H9 (cell line): Measurements from ENCODE around the gene MSANTD1. TPM values are rescaled to one million over a fixed set of nuclear protein-coding genes. Genes with fewer than 3 reads are reported as not detected.

Source experiments
- DNase-seq: peaks from one replicate; pipeline ENCODE4 v3.0.0-alpha.2; 2017
- H2AFZ ChIP-seq: one replicate; pipeline ENCODE4 v1.6.1; 2013; ENCODE audit warnings: mild to moderate bottlenecking, low read length, control low read depth, moderate library complexity
- H2AK5ac ChIP-seq: 2 replicates; pipeline ENCODE4 v1.6.1; 2013; ENCODE audit warnings: low read length, control low read depth, mixed read lengths; ENCODE audit not compliant: insufficient read length
- H2BK120ac ChIP-seq: one replicate; pipeline ENCODE4 v1.6.1; 2013; ENCODE audit warnings: low read depth, mild to moderate bottlenecking, low read length, control low read depth, inconsistent platforms; ENCODE audit not compliant: poor library complexity, severe bottlenecking
- H2BK12ac ChIP-seq: 2 replicates; pipeline ENCODE4 v1.6.1; 2013; ENCODE audit warnings: low read length, control low read depth, mixed read lengths, low read depth; ENCODE audit not compliant: insufficient read length
- H2BK15ac ChIP-seq: 2 replicates; pipeline ENCODE4 v1.6.1; 2013; ENCODE audit warnings: low read depth, low read length, control low read depth
- H2BK20ac ChIP-seq: one replicate; pipeline ENCODE4 v1.6.1; 2013; ENCODE audit warnings: low read depth, mild to moderate bottlenecking, low read length, control low read depth, inconsistent platforms; ENCODE audit not compliant: poor library complexity, severe bottlenecking
- H2BK5ac ChIP-seq: 2 replicates; pipeline ENCODE4 v1.6.1; 2013; ENCODE audit warnings: low read length, control low read depth, mixed read lengths; ENCODE audit not compliant: insufficient read length
- H3K14ac ChIP-seq: 2 replicates; pipeline ENCODE4 v1.6.1; 2013; ENCODE audit warnings: low read length, control low read depth; ENCODE audit not compliant: insufficient read depth
- H3K18ac ChIP-seq: 2 replicates; pipeline ENCODE4 v1.6.1; 2013; ENCODE audit warnings: low read depth, mild to moderate bottlenecking, mixed read lengths, low read length, control low read depth; ENCODE audit not compliant: insufficient read length
- H3K23ac ChIP-seq: 2 replicates; pipeline ENCODE4 v1.6.1; 2013; ENCODE audit warnings: low read length, control low read depth, mixed read lengths, low read depth; ENCODE audit not compliant: insufficient read length
- H3K23me2 ChIP-seq: 2 replicates; pipeline ENCODE4 v1.6.1; 2013; ENCODE audit warnings: low read depth, mild to moderate bottlenecking, mixed read lengths, low read length, control low read depth; ENCODE audit not compliant: insufficient read length, poor library complexity, severe bottlenecking
- H3K27ac ChIP-seq: 2 replicates; pipeline ENCODE4 v1.5.1; 2013; ENCODE audit warnings: low read length, control low read depth, mixed read lengths, low read depth; ENCODE audit not compliant: insufficient read length
- H3K27me3 ChIP-seq: 2 replicates; pipeline ENCODE4 v1.6.1; 2013; ENCODE audit warnings: low read length, control low read depth, inconsistent platforms; ENCODE audit not compliant: insufficient read depth
- H3K4ac ChIP-seq: 2 replicates; pipeline ENCODE4 v1.6.1; 2013; ENCODE audit warnings: low read depth, mild to moderate bottlenecking, control low read depth, inconsistent platforms, low read length, moderate library complexity
- H3K4me1 ChIP-seq: 2 replicates; pipeline ENCODE4 v1.6.1; 2013; ENCODE audit warnings: low read length, control low read depth, inconsistent platforms; ENCODE audit not compliant: insufficient read depth
- H3K4me2 ChIP-seq: 2 replicates; pipeline ENCODE4 v1.6.1; 2013; ENCODE audit warnings: low read length, control low read depth, mixed read lengths; ENCODE audit not compliant: insufficient read length, insufficient read depth
- H3K56ac ChIP-seq: 2 replicates; pipeline ENCODE4 v1.6.1; 2013; ENCODE audit warnings: low read depth, mild to moderate bottlenecking, mixed read lengths, low read length, control low read depth; ENCODE audit not compliant: insufficient read length
- H3K79me1 ChIP-seq: 2 replicates; pipeline ENCODE4 v1.6.1; 2013; ENCODE audit warnings: low read depth, mild to moderate bottlenecking, moderate library complexity, low read length, control low read depth, inconsistent platforms; ENCODE audit not compliant: insufficient read depth, poor library complexity, severe bottlenecking
- H3K79me2 ChIP-seq: 2 replicates; pipeline ENCODE4 v1.6.1; 2013; ENCODE audit warnings: low read length, control low read depth, inconsistent platforms; ENCODE audit not compliant: insufficient read depth
- H3K9ac ChIP-seq: 2 replicates; pipeline ENCODE4 v1.6.1; 2013; ENCODE audit warnings: low read length, control low read depth, mixed read lengths; ENCODE audit not compliant: insufficient read length; ENCODE audit errors: extremely low read depth
- H3K9me3 ChIP-seq: one replicate; pipeline ENCODE4 v1.6.1; 2013; ENCODE audit warnings: low read depth, low read length, inconsistent platforms; ENCODE audit not compliant: control insufficient read depth
- H3T11ph ChIP-seq: one replicate; pipeline ENCODE4 v1.6.1; 2013; ENCODE audit warnings: mild to moderate bottlenecking, low read length, control low read depth, inconsistent platforms
- H4K20me1 ChIP-seq: one replicate; pipeline ENCODE4 v1.6.1; 2013; ENCODE audit not compliant: control insufficient read depth, insufficient read length, insufficient read depth
- H4K5ac ChIP-seq: 2 replicates; pipeline ENCODE4 v1.6.1; 2013; ENCODE audit warnings: low read depth, mild to moderate bottlenecking, mixed read lengths, low read length, control low read depth; ENCODE audit not compliant: insufficient read length
- H4K8ac ChIP-seq: replicated peaks from 2 replicates; pipeline ENCODE4 v1.6.1; 2013; ENCODE audit warnings: low read length, control low read depth, mixed read lengths, low read depth; ENCODE audit not compliant: insufficient read length
- H4K91ac ChIP-seq: 2 replicates; pipeline ENCODE4 v1.6.1; 2013; ENCODE audit warnings: low read depth, mild to moderate bottlenecking, moderate library complexity, mixed read lengths, low read length, control low read depth; ENCODE audit not compliant: insufficient read length
- H3K27ac Mint-ChIP-seq, 3 experiments: 2 replicates in 2 of 3; 3 replicates in 1 of 3; pipeline ENCODE4 v1.8.0; 2020 to 2021; ENCODE audit warnings: mixed read lengths in 3 of 3, mild to moderate bottlenecking in 1 of 3, moderate library complexity in 1 of 3
- H3K27me3 Mint-ChIP-seq: 2 replicates; pipeline ENCODE4 v1.8.0; 2021; ENCODE audit warnings: low read depth, mild to moderate bottlenecking, moderate library complexity, mixed read lengths
- H3K36me3 Mint-ChIP-seq, 3 experiments: 2 replicates in 2 of 3; 3 replicates in 1 of 3; pipeline ENCODE4 v1.8.0; 2020 to 2021; ENCODE audit warnings: low read depth in 3 of 3, mixed read lengths in 3 of 3; ENCODE audit not compliant: insufficient read depth in 1 of 3
- H3K4me1 Mint-ChIP-seq, 2 experiments: 2 replicates each; pipeline ENCODE4 v1.8.0; 2020; ENCODE audit warnings: mixed read lengths in 2 of 2
- H3K4me3 Mint-ChIP-seq, 2 experiments: 2 replicates in 1 of 2; 3 replicates in 1 of 2; pipeline ENCODE4 v1.8.0; 2020 to 2021; ENCODE audit warnings: mild to moderate bottlenecking in 2 of 2, mixed read lengths in 2 of 2, moderate library complexity in 1 of 2
- H3K9me3 Mint-ChIP-seq, 2 experiments: 2 replicates in 1 of 2; 3 replicates in 1 of 2; pipeline ENCODE4 v1.8.0; 2020; ENCODE audit warnings: mild to moderate bottlenecking in 2 of 2, mixed read lengths in 2 of 2, moderate library complexity in 1 of 2
- WGBS: extraction: QIAGEN DNeasy Blood & Tissue Kit; methylation state at CpG from one replicate; pipeline ENCODE4 v1.1.7; 2013; ENCODE audit warnings: missing lambda C conversion rate, low lambda C conversion rate, mixed read lengths; ENCODE audit not compliant: insufficient read length; ENCODE audit errors: extremely low coverage; 5-methylcytosine and 5-hydroxymethylcytosine counted together
- total RNA-seq: library from RNA; stranded (reverse); gene quantifications from 2 replicates; pipeline ENCODE4 v1.2.1, GENCODE V29; 2021
- TF ChIP-seq, protein P1 (sequence below): fragments of 200-600 bp; sonication (generic); conservative IDR thresholded peaks from 3 replicates; pipeline ENCODE4 v1.8.0; 2021; ENCODE audit warnings: antibody characterized with exemption, mild to moderate bottlenecking

MSANTD1 gene
- total RNA-seq, 1 experiment from 2014 or later: 0.83 TPM

DNA sequence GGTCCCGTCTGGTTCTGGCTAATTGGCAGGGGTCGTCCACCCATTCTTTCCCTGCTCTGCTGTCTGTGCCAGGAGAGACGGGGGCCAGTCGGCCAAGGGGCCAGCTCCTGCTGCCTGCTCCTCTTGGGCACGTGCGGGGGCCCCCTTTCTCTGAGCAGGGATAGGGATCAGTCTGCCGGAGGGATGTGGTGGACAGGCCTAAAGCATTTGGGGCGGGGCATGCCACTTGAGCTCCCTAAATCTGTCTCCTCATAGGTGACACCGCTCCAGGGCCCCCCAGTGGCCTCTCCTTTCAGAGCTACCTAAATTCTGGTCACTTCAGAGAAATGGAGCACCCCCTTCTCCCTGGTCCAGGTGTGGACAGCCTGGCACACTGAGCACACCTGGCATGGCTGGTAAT, 4.2 kb upstream of the MSANTD1 start:
- Histone ChIP-seq H3K18ac (no peak overlapping the region), H3T11ph (no peak overlapping the region), H4K20me1 (peaks cover 4% of the 10 kb centered on the region), H3K23ac (no peak overlapping the region), H3K27me3 (no peaks in the 10 kb centered on the region), H3K14ac (no peak overlapping the region; the same call in 1 of the 2 replicates), H3K4me2 (no peak overlapping the region), H2BK15ac (no peak overlapping the region), H2BK12ac (no peak overlapping the region), H3K4ac (no peak overlapping the region), H3K27ac (no peak overlapping the region), H3K79me2 (no peaks in the 10 kb centered on the region), H2BK120ac (no peak overlapping the region), H3K9me3 (no peaks in the 10 kb centered on the region), H3K56ac (no peak overlapping the region), H2AK5ac (no peak overlapping the region), H4K5ac (no peak overlapping the region), H3K9ac (no peak overlapping the region), H4K91ac (no peak overlapping the region), H2BK20ac (no peak overlapping the region), H3K79me1 (no peaks in the 10 kb centered on the region), H4K8ac (no peak overlapping the region), H2BK5ac (no peak overlapping the region), H2AFZ (no peak overlapping the region), H3K23me2 (no peaks in the 10 kb centered on the region), H3K4me1 (no peaks in the 10 kb centered on the region)
- Mint-ChIP-seq H3K4me1 (peaks cover 7 to 35% of the 10 kb centered on the region in 2 experiments), H3K4me3 (no peak overlapping the region), H3K27ac (no peak overlapping the region), H3K36me3 (peaks cover 17 to 28% (median 22%) of the 10 kb centered on the region in 3 experiments; a peak in 6 of 7 replicates), H3K9me3 (no peaks in the 10 kb centered on the region; a peak in 1 of 5 replicates), H3K27me3 (peaks cover 15% of the 10 kb centered on the region)
- TF ChIP-seq, protein P1, sequence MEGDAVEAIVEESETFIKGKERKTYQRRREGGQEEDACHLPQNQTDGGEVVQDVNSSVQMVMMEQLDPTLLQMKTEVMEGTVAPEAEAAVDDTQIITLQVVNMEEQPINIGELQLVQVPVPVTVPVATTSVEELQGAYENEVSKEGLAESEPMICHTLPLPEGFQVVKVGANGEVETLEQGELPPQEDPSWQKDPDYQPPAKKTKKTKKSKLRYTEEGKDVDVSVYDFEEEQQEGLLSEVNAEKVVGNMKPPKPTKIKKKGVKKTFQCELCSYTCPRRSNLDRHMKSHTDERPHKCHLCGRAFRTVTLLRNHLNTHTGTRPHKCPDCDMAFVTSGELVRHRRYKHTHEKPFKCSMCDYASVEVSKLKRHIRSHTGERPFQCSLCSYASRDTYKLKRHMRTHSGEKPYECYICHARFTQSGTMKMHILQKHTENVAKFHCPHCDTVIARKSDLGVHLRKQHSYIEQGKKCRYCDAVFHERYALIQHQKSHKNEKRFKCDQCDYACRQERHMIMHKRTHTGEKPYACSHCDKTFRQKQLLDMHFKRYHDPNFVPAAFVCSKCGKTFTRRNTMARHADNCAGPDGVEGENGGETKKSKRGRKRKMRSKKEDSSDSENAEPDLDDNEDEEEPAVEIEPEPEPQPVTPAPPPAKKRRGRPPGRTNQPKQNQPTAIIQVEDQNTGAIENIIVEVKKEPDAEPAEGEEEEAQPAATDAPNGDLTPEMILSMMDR: no peak
- no peak for DNase-seq
- WGBS: no CpG with 5 or more reads among the region's 9 CpGs
